HCT116 (cell line): ENCODE data around the gene CEND1. TPM values are rescaled to one million over a fixed set of nuclear protein-coding genes. Genes with fewer than 3 reads are reported as not detected.
A peak's percentile ranks its signal among the peaks of the same experiment; 100 is the strongest.

ENCODE experiments used
- ATAC-seq: fragments of 200-7000 bp; cut with Tn5 transposase; 2 replicates; pipeline ENCODE4 v1.9.1; 2020; ENCODE audit warnings: mild to moderate bottlenecking, moderate library complexity
- BruUV-seq: library from RNA; stranded (reverse); fragments of 400-500 nt; replicated peaks from 2 replicates; lab custom pipeline; 2021; lab: Mats Ljungman, UMichigan
- CTCF ChIA-PET: fragments of 300-600 bp; sonication (Branson Sonifier 250); formaldehyde crosslinking; loops from one replicate; lab custom pipeline; 2021; ENCODE audit warnings: antibody characterized with exemption; lab: Charles Lee
- POLR2A ChIA-PET: fragments of 300-600, 350-600 bp; sonication (Branson Sonifier 250); formaldehyde crosslinking; loops from one replicate; lab custom pipeline; 2021; ENCODE audit warnings: antibody characterized with exemption; lab: Charles Lee
- RAD21 ChIA-PET, 2 experiments: fragments of 300-600 bp; sonication (Branson Sonifier 250); formaldehyde crosslinking; loops; one replicate each; lab custom pipeline; 2023; ENCODE audit warnings: low total read pairs in 2 of 2; ENCODE audit not compliant: uncharacterized antibody in 2 of 2, unreplicated experiment in 2 of 2, low non-redundant PET in 1 of 2; lab: Charles Lee
- DNase-seq: peaks from one replicate; pipeline ENCODE4 v3.0.0-alpha.2; 2010; ENCODE audit warnings: low read depth, low spot score
- H2AFZ ChIP-seq: fragments of 200-600 bp; shearing (Covaris generic), sonication (generic); 2 replicates; pipeline ENCODE4 v1.6.1; 2017; ENCODE audit warnings: low read depth, mixed run types, mixed read lengths, antibody characterized with exemption, low read length; ENCODE audit not compliant: poor library complexity, severe bottlenecking
- H3K27ac ChIP-seq: 2 replicates; pipeline ENCODE4 v1.5.1; 2012; ENCODE audit warnings: low read depth, low read length
- H3K27me3 ChIP-seq: fragments of 200-600 bp; sonication (generic); 2 replicates; pipeline ENCODE4 v1.6.1; 2016; ENCODE audit warnings: mixed run types, low read length, mixed read lengths; ENCODE audit not compliant: insufficient read depth
- H3K36me3 ChIP-seq, 2 experiments: fragments of 200-500 bp in 1 of 2; fragments of 200-600 bp in 1 of 2; sonication (Bioruptor generic) in 1 of 2; sonication (generic) in 1 of 2; 2 replicates each; pipeline versions ENCODE4 v1.5.1 to v1.6.1; 2014 to 2016; ENCODE audit warnings: low read length in 2 of 2, inconsistent platforms in 1 of 2, mixed read lengths in 1 of 2, mixed run types in 1 of 2; ENCODE audit not compliant: insufficient read depth in 2 of 2, control insufficient read depth in 1 of 2
- H3K4me1 ChIP-seq, 2 experiments: fragments of 200-600 bp in 1 of 2; sonication (generic) in 1 of 2; 2 replicates each; pipeline versions ENCODE4 v1.5.1 to v1.6.1; 2012 to 2017; ENCODE audit warnings: low read length in 2 of 2, inconsistent platforms in 1 of 2, mild to moderate bottlenecking in 1 of 2, mixed read lengths in 1 of 2, mixed run types in 1 of 2, moderate library complexity in 1 of 2; ENCODE audit not compliant: insufficient read depth in 2 of 2, control insufficient read depth in 1 of 2
- H3K4me2 ChIP-seq: fragments of 200-600 bp; sonication (generic); 2 replicates; pipeline ENCODE4 v1.6.1; 2017; ENCODE audit warnings: mixed run types, low read length, mixed read lengths
- H3K4me3 ChIP-seq, 2 experiments: fragments of 200-600 bp in 1 of 2; sonication (generic) in 1 of 2; replicated peaks in 1 of 2; 2 replicates each; pipeline ENCODE4 v1.5.1; 2011 to 2016; ENCODE audit warnings: low read length in 2 of 2, control low read depth in 1 of 2, low read depth in 1 of 2, mild to moderate bottlenecking in 1 of 2, mixed read lengths in 1 of 2, mixed run types in 1 of 2
- H3K79me2 ChIP-seq: fragments of 200-600 bp; sonication (generic); 2 replicates; pipeline ENCODE4 v1.6.1; 2017; ENCODE audit warnings: mild to moderate bottlenecking, mixed run types, low read length, moderate library complexity, mixed read lengths; ENCODE audit not compliant: insufficient read depth
- H3K9ac ChIP-seq: fragments of 200-600 bp; sonication (generic); 2 replicates; pipeline ENCODE4 v1.6.1; 2016; ENCODE audit warnings: low read length, mixed read lengths
- H3K9me2 ChIP-seq: fragments of 200-600 bp; sonication (generic), shearing (Covaris generic); 2 replicates; pipeline ENCODE4 v1.6.1; 2017; ENCODE audit warnings: mixed run types, mild to moderate bottlenecking, moderate library complexity; ENCODE audit not compliant: insufficient read depth
- H3K9me3 ChIP-seq, 2 experiments: fragments of 200-500 bp in 1 of 2; fragments of 200-600 bp in 1 of 2; sonication (Bioruptor generic) in 1 of 2; sonication (generic) in 1 of 2; 2 replicates each; pipeline ENCODE4 v1.6.1; 2014 to 2017; ENCODE audit warnings: low read length in 2 of 2, mixed read lengths in 2 of 2, inconsistent platforms in 1 of 2, low read depth in 1 of 2, mild to moderate bottlenecking in 1 of 2, mixed run types in 1 of 2, moderate library complexity in 1 of 2; ENCODE audit not compliant: control insufficient read depth in 1 of 2, insufficient read depth in 1 of 2
- H4K20me1 ChIP-seq: fragments of 200-600 bp; sonication (generic), shearing (Covaris generic); 2 replicates; pipeline ENCODE4 v1.6.1; 2017; ENCODE audit warnings: mixed run types, mild to moderate bottlenecking, moderate library complexity; ENCODE audit not compliant: insufficient read depth
- FOSL1 ChIP-seq: IDR thresholded peaks from 2 replicates; pipeline ENCODE4 v1.6.1; 2012; ENCODE audit warnings: low read depth
- POLR2A ChIP-seq: IDR thresholded peaks from 2 replicates; pipeline ENCODE4 v1.7.0; 2011; ENCODE audit warnings: borderline replicate concordance; ENCODE audit not compliant: insufficient read depth, insufficient read length; ENCODE audit errors: extremely low read depth
- POLR2AphosphoS5 ChIP-seq: IDR thresholded peaks from 2 replicates; pipeline ENCODE4 v1.6.1; 2011; ENCODE audit warnings: mild to moderate bottlenecking, low read depth, low read length, moderate library complexity
- SP1 ChIP-seq: IDR thresholded peaks from 2 replicates; pipeline ENCODE4 v1.6.1; 2012; ENCODE audit warnings: low read depth
- SRF ChIP-seq: IDR thresholded peaks from 2 replicates; pipeline ENCODE4 v1.6.1; 2012; ENCODE audit warnings: low read depth
- intact Hi-C: fragments of 100-400 bp; cut with micrococcal nuclease; formaldehyde crosslinking; loops from 2 replicates; pipeline ENCODE4 v1.10.0; 2022
- total RNA-seq: library from RNA; stranded (reverse); gene quantifications from one replicate; pipeline ENCODE4 v1.2.1, GENCODE V29; 2021; ENCODE audit not compliant: unreplicated experiment

The CEND1 gene
- total RNA-seq, 1 experiment from 2014 or later: 0.27 TPM

- H3K4me2 ChIP-seq: no peak overlapping the region
- peaks cover 16 to 42% of the 10 kb centered on the region in 2 experiments for H3K4me1 ChIP-seq
- ChIA-PET RAD21 (no interaction called here), POLR2A (no interaction called here), CTCF (no interaction called here)
- no peak overlapping the region for H3K4me3 ChIP-seq
- peaks cover 0 to 4% of the 10 kb centered on the region in 2 experiments; a peak in 1 of 4 replicates for H3K36me3 ChIP-seq
- no peak for ATAC-seq
- no peaks in the 10 kb centered on the region for H4K20me1 ChIP-seq
- H2AFZ ChIP-seq: no peak overlapping the region
- TF ChIP-seq SP1: no peak
- TF ChIP-seq POLR2A: no peak
- no peak for TF ChIP-seq FOSL1
- H3K9me2 ChIP-seq: no peaks in the 10 kb centered on the region
- intact Hi-C loops: no loop called here
- no peaks in the 10 kb centered on the region for H3K9me3 ChIP-seq
- no peak overlapping the region for H3K9ac ChIP-seq
- no TSS peak for BruUV-seq
- DNase-seq: no peak
- no peak overlapping the region; the same call in 1 of the 2 replicates for H3K27ac ChIP-seq
- H3K79me2 ChIP-seq: peaks cover 21% of the 10 kb centered on the region
- no peaks in the 10 kb centered on the region for H3K27me3 ChIP-seq
Observed at GRCh38 chr11:791658-792534, 2.0 kb upstream of the CEND1 start.

GRCh38 chr11:790721-791564, 1.1 kb upstream of the CEND1 start:
- peak overlapping the region; percentile 39 for H3K27ac ChIP-seq
- H3K4me2 ChIP-seq: peak overlapping the region; percentile 13; the same call in 1 of the 2 replicates
- peaks cover 0 to 4% of the 10 kb centered on the region in 2 experiments; a peak in 1 of 4 replicates for H3K36me3 ChIP-seq
- no peak overlapping the region for H3K9ac ChIP-seq
- no peak overlapping the region for H2AFZ ChIP-seq
- CTCF ChIA-PET: no interaction called here
- peaks cover 13% of the 10 kb centered on the region; the same call in 1 of the 2 replicates for H3K79me2 ChIP-seq
- POLR2A ChIA-PET: interaction anchor here (1.0 kb wide), 1 partner anchor 13 kb away, joined by 8 read pairs; no protein-coding TSS in a partner anchor
- no peak for DNase-seq
- H3K9me2 ChIP-seq: no peaks in the 10 kb centered on the region
- peaks cover 9 to 33% of the 10 kb centered on the region in 2 experiments; a peak in 3 of 4 replicates for H3K4me1 ChIP-seq
- RAD21 ChIA-PET: no interaction called here
- H3K4me3 ChIP-seq: no peak overlapping the region
- ATAC-seq: peak; percentile 68
- H3K9me3 ChIP-seq: no peaks in the 10 kb centered on the region
- H4K20me1 ChIP-seq: no peaks in the 10 kb centered on the region
- intact Hi-C loops: no loop called here
- TF ChIP-seq POLR2AphosphoS5: 0 out of 2 replicates have a peak, but pooled peaks have one; percentile 11
- no peak for TF ChIP-seq SRF
- TSS peak; percentile 39 for BruUV-seq
- H3K27me3 ChIP-seq: no peaks in the 10 kb centered on the region
